WTC11 (cell line): ENCODE results near the gene RFPL1.

Experiments used
- CTCF ChIP-seq: fragments of 200-600 bp; IDR thresholded peaks from 2 replicates; pipeline ENCODE4 v1.8.0; 2022; ENCODE audit warnings: antibody characterized with exemption
- IRF2 ChIP-seq: sonication (generic); formaldehyde crosslinking; IDR thresholded peaks from 2 replicates; pipeline ENCODE4 v1.8.0; 2022; ENCODE audit warnings: low read depth, missing genetic modification reagents, borderline replicate concordance
- PRDM15 ChIP-seq: sonication (generic); formaldehyde crosslinking; IDR thresholded peaks from 2 replicates; pipeline ENCODE4 v1.8.0; 2022; ENCODE audit warnings: missing genetic modification reagents
- ZBTB43 ChIP-seq: sonication (generic); formaldehyde crosslinking; IDR thresholded peaks from 2 replicates; pipeline ENCODE4 v1.8.1; 2023; ENCODE audit warnings: mild to moderate bottlenecking, missing genetic modification reagents

- TF ChIP-seq CTCF, result no peak
- no peak for TF ChIP-seq PRDM15
- no peak for TF ChIP-seq IRF2 (CRISPR knock-in tag)
- no peak for TF ChIP-seq ZBTB43 (CRISPR knock-in tag)
Measured at GRCh38 chr22:29443452-29443851, 5.1 kb downstream of the RFPL1 start.
